ENCODE results near the gene RBMS1.

RBMS1 gene

DNA sequence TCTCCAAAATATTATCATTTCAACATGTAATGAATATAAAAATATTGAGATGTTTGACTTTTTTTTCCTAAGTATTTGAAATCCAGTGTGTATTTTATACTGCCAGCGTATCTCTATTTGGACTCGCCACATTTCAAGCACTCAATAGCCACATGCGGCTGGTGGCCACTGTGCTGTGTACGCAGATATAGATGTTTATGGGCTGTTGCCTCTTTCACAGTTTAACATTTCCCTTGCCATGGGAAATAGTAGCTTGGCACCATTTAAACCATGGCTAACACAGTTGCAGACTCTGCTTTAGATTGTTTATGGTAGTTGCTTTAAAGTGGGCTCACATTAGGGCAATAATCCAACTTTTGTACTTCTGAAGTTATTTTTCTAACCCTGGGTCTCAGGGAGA is 157.0 kb downstream of the RBMS1 start:
- H3K4me1 Mint-ChIP-seq = peaks cover 78% of the 10 kb centered on the region
- no peak for ATAC-seq
- no peaks in the 10 kb centered on the region for H3K9me3 Mint-ChIP-seq
- H3K4me3 Mint-ChIP-seq = no peak overlapping the region
- no peaks in the 10 kb centered on the region for H3K36me3 Mint-ChIP-seq (ENCODE audit: low read depth)
- H3K27ac Mint-ChIP-seq = no peak overlapping the region
- H3K27me3 Mint-ChIP-seq = no peaks in the 10 kb centered on the region
- DNase-seq = no peak

DNA sequence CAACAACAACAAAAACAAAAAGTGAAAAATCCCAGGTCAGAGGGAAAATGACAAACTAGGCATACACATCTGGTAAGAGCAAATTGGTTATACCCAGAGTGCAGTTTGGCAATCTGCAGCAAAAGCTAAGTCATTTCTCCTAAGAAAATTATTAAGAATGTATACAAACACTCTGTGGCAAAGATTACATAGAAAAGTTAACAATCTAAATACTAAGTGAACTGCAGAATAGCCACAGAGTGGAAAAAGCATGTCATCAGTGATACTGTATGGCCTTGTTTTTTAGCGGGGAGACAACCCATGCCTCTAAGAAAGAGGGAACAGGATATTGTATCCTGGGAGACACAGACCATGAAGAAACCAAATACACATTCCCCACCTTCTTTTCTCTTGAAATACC is 157.5 kb downstream of the RBMS1 start:
- H3K9me3 Mint-ChIP-seq = no peaks in the 10 kb centered on the region
- no peak overlapping the region for H3K4me3 Mint-ChIP-seq
- H3K27me3 Mint-ChIP-seq = no peaks in the 10 kb centered on the region
- peaks cover 1% of the 10 kb centered on the region for H3K36me3 Mint-ChIP-seq (ENCODE audit: low read depth)
- H3K27ac Mint-ChIP-seq = peak overlapping the region; percentile 33
- DNase-seq = no peak
- ATAC-seq = peak; percentile 41
- H3K4me1 Mint-ChIP-seq = peaks cover 80% of the 10 kb centered on the region

DNA sequence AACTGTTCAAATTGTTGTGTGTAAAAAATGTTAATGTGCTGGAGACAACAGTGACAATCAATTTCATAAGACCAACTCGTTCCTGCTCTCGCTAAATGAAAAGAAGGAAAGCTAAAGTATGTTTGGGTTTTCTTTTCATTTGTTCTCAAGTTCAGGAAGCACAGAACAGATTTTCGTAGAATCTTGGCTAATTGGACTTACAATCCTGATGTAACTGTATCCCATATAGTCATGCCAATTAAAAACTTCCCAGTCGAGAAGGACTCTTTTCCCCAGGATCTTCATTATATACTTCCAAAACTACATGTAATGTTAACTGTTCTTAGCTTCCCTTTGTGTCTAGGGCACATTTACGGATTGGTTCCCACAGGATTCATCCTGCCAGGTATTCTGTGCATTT is 158.2 kb downstream of the RBMS1 start:
- Mint-ChIP-seq H3K36me3 (ENCODE audit: low read depth) (peaks cover 2% of the 10 kb centered on the region), H3K27me3 (no peaks in the 10 kb centered on the region), H3K4me1 (peaks cover 81% of the 10 kb centered on the region), H3K4me3 (no peak overlapping the region), H3K9me3 (no peaks in the 10 kb centered on the region), H3K27ac (peak overlapping the region; percentile 33)
- no peak for DNase-seq
- ATAC-seq = no peak

DNA sequence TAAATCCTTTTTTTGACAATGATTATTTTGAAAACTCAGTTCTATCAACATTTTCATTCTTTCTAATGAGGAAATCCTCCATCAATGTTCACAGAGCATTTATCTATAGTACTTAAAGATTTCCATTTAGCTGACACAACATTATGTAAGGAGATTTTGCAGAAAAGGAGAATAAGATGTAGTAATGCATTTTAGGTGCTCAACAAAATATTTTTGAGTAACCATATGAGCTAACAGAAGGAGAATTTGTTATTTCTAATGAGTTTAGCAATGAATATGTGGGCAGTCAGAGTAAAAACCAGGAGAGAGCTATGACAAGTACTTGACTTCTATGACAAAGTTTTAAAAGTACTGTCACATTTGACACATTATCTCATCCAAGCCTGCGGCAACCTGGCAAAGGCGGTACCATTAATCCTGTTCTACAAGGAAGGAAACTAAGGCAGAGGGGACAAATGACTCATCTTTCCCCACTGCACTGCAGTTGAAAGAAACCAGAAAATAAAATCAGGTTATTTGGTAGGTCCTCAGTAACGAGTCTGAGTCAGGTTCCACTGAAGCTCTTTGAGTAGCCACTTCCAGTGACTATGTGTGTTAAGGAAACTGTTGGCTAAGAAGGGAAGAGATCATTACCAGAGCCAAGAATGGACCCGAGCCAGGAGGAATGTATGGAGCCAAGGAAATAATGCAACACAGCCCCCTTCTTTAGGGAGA is 159.4 kb downstream of the RBMS1 start:
- Mint-ChIP-seq H3K4me3 (no peak overlapping the region), H3K27ac (peak overlapping the region; percentile 61), H3K27me3 (no peaks in the 10 kb centered on the region), H3K4me1 (peaks cover 86% of the 10 kb centered on the region), H3K9me3 (no peaks in the 10 kb centered on the region), H3K36me3 (ENCODE audit: low read depth) (peaks cover 2% of the 10 kb centered on the region)
- peak; percentile 86 for ATAC-seq
- no peak for DNase-seq

DNA sequence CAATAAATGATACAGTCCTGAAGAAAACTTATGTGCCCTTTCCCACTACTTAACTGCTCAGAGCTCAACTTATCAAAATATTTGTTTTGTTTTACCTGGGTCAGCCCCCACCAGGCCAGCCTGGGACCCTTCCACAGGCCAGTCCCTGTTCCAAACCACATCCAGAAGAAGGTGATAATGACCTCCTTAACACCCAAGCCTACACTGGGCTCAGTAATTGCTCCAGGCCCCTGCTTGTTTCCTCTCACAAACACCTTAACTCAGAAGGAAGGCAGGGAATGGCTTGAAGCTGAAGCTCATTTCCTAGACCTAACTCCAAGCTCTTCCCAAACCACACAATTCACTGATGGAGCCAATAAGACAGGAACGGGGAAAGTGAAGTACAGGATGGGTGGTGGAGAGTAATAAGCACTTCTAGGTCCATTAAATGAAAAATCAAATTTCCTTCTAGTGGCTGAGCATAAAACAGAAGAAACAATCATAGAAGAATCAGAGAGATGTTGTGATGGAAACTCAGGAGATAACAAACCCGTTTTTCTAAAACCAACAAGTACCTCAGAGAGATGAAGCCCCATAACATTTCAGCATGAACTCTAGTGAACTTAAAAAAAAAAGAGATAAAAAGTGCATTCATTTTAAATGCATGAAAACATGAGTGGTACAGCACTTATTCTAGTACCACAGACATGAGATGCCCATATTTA is 160.1 kb downstream of the RBMS1 start:
- Mint-ChIP-seq H3K4me3 (no peak overlapping the region), H3K36me3 (ENCODE audit: low read depth) (peaks cover 2% of the 10 kb centered on the region), H3K9me3 (no peaks in the 10 kb centered on the region), H3K4me1 (peaks cover 86% of the 10 kb centered on the region), H3K27me3 (no peaks in the 10 kb centered on the region), H3K27ac (peak overlapping the region; percentile 61)
- no peak for DNase-seq
- ATAC-seq = no peak

DNA sequence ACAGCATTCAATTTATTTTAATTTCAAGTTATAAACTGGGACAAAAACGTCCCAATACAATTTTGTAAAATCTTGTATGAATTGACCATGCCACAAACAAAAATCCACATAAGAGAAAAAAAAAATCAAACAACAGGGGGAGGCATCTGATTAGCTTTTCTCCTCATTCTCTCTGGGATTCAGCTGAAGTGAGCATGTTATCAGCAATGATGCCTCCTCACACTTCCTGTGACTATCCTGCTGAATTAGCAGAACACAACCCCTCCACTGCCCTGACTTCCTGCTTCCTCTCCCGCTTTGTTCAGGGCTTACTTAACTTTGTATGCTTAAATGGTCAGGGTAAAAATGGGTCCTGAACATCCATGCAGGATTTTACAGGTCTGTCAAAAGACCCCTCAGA is 161.3 kb downstream of the RBMS1 start:
- Mint-ChIP-seq H3K4me3 (no peak overlapping the region), H3K4me1 (peaks cover 91% of the 10 kb centered on the region), H3K36me3 (ENCODE audit: low read depth) (peaks cover 2% of the 10 kb centered on the region), H3K27me3 (no peaks in the 10 kb centered on the region), H3K9me3 (no peaks in the 10 kb centered on the region), H3K27ac (peak overlapping the region; percentile 63)
- ATAC-seq = peak; percentile 32
- no peak for DNase-seq

DNA sequence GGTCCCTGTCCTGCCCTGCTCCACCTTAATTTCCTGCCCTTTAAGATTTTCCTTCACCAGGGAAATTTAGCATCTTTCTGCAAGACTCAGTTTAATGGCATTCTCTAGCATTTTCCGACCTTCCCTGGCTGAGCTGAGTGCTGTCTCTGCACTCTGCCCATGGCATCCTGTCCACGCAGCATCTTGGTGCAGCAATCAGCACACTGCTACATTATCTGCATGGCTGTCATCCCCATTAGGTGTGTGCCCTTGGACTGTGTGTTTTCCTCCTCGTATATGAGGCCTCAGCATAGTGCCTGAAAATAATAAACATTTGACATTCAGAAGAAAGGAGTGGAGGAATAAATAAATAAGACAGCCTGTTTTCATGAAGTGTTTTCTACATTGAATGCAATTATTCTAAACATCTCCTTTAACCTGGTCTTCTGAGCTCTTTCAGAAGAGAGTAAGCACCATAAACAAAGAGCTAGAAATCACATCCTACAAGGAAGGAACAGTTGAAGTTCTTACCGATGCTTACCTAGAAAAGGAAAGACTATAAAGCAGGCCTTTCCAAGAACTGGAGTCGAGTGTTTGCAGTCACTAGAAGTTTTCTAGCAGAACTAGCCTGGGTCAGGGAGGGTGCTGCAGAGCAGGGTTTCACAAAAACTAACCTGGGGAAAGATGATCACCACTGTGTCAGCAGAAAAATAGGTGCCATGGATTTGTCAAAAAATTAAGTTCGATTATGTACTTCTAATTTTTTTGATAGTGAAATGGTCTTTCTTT is 162.2 kb downstream of the RBMS1 start:
- DNase-seq = no peak

DNA sequence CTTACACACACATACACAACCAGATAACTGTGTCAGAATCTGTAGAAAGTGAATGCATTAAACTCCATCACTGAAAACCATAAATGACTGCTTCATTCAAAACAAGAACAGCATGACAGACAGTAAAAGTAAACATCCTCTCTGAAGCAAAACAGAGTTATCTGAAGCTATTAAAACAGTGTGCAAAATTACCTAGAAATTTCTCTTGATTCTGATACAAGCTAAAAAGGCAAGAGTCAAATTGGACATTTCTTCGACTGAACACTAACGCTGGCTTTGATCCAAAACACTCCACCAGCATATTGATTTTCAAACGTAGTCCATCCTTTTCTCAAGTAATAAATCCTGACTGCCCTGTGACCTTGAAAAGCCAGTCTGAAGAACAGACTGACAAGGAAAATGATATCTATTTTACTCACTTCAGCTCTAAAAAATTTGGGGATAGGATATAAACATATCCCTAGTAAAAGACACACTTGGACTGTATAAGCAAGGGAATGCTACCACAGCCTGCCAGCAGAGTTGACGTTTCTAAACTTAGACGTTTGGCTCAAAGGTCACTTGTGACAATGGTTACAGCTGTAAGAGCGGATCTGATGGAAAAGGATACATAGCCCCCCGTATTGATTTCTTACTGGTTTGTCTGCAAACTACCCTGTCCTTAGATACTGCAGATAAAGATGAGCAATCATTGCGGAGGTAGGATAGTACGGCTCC is 164.6 kb downstream of the RBMS1 start:
- DNase-seq = no peak
- Mint-ChIP-seq H3K27ac (peak overlapping the region; percentile 55), H3K9me3 (no peaks in the 10 kb centered on the region), H3K27me3 (no peaks in the 10 kb centered on the region), H3K4me3 (peak overlapping the region; percentile 56), H3K36me3 (ENCODE audit: low read depth) (peaks cover 2% of the 10 kb centered on the region), H3K4me1 (peaks cover 92% of the 10 kb centered on the region)
- ATAC-seq = no peak

More for the DNA sequence above, 162.2 kb downstream of the RBMS1 start:
- no peak for ATAC-seq
- H3K4me1 Mint-ChIP-seq = peaks cover 92% of the 10 kb centered on the region
- no peak overlapping the region for H3K27ac Mint-ChIP-seq
- H3K9me3 Mint-ChIP-seq = no peaks in the 10 kb centered on the region
- no peaks in the 10 kb centered on the region for H3K27me3 Mint-ChIP-seq
- H3K36me3 Mint-ChIP-seq (ENCODE audit: low read depth) = peaks cover 2% of the 10 kb centered on the region
- H3K4me3 Mint-ChIP-seq = no peak overlapping the region

DNA sequence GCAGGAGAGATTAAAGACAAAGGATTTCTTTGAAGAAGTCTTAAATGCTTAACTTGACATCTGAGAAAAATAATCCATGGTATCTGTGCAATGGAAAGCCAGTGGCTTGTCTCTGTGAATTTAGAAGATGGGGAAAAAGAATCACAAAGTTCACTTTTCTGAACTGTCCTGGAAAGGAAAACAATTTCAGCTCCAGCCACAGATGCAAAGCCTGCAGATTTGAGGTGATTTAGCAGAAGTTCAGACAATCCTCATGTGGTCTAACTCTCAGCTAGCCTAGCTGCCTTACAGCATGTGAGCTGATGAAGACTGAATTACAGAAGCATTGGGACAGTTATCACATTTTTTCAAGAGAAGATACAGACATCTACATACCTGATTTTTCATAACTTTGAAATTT is 166.8 kb downstream of the RBMS1 start:
- Mint-ChIP-seq H3K4me3 (no peak overlapping the region), H3K36me3 (ENCODE audit: low read depth) (peaks cover 2% of the 10 kb centered on the region), H3K9me3 (no peaks in the 10 kb centered on the region), H3K27ac (peak overlapping the region; percentile 33), H3K27me3 (no peaks in the 10 kb centered on the region), H3K4me1 (peaks cover 93% of the 10 kb centered on the region)
- DNase-seq (no peak), ATAC-seq (no peak)

DNA sequence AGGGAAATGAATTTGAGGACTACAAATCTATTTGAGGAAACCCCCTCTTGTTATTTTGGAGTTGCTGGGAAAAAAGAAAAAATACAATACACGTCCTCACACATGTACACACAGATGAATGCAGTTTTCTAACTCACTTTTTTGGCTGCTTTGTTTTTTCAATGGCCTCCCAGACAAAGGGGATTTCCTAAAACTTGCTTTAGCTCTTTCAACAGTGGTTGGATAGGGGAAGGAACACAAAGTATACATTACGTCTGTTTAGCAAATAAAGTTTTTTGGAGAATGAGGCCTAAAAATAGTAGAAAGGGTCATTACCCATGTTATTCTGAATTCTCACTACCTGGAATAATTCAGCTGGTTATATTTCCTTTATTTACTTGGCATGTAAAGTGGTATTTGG is 168.2 kb downstream of the RBMS1 start:
- ATAC-seq = no peak
- peaks cover 96% of the 10 kb centered on the region for H3K4me1 Mint-ChIP-seq
- DNase-seq = no peak
- H3K27ac Mint-ChIP-seq = peak overlapping the region; percentile 26
- peaks cover 2% of the 10 kb centered on the region for H3K36me3 Mint-ChIP-seq (ENCODE audit: low read depth)
- H3K9me3 Mint-ChIP-seq = no peaks in the 10 kb centered on the region
- no peak overlapping the region for H3K4me3 Mint-ChIP-seq
- no peaks in the 10 kb centered on the region for H3K27me3 Mint-ChIP-seq

DNA sequence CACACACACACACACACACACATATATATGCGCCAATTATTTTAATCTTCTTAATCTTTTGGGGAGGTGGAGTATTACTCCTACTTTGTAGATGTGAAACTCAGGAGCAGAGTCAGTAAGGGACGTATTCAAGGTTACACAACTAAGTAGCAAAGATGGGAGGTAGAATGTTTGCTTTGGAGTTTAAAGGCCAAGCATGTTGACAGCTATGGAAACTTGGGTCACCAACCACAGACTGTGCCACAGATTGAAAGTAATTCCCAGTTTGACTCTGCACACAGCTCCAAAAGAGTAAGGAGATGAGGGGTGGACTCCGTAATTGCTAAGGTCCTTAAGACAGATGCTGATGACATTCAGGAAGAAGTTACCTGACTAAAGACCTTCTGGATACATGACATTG is 168.7 kb downstream of the RBMS1 start:
- peaks cover 96% of the 10 kb centered on the region for H3K4me1 Mint-ChIP-seq
- ATAC-seq (peak; percentile 67), DNase-seq (no peak)
- no peaks in the 10 kb centered on the region for H3K9me3 Mint-ChIP-seq
- H3K27me3 Mint-ChIP-seq = no peaks in the 10 kb centered on the region
- peaks cover 2% of the 10 kb centered on the region for H3K36me3 Mint-ChIP-seq (ENCODE audit: low read depth)
- no peak overlapping the region for H3K4me3 Mint-ChIP-seq
- H3K27ac Mint-ChIP-seq = peak overlapping the region; percentile 26

DNA sequence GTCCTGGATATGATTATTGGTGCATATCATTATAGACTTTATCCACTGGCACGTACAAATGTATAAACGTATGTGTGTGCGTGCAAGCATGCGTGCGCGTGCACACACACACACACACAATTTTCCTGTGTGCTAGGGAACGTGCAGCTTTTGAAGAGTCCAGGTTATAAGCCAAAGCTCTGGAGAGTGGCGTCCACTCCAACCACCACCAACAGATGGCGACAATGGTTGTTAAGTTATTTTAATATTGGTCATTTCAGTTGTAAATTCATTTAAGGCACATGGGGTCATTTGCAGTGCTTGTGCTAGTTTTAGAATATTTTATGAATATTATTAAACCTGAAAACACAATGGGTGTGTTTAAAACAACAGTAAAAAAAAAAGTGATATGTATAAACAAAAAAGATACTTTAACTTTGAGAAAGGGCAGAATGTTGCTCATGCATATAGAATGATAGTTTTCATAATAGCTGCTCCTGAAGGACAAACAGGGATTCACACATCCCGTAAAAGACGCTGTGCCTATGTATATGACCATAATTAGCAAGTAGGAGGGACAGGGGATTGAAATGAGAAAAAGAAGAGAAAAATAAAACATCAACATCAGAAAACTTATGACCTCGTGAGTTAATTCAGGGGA is 169.3 kb downstream of the RBMS1 start:
- H3K36me3 Mint-ChIP-seq (ENCODE audit: low read depth) = peaks cover 2% of the 10 kb centered on the region
- peaks cover 92% of the 10 kb centered on the region for H3K4me1 Mint-ChIP-seq
- no peaks in the 10 kb centered on the region for H3K9me3 Mint-ChIP-seq
- no peak overlapping the region for H3K4me3 Mint-ChIP-seq
- H3K27ac Mint-ChIP-seq = no peak overlapping the region
- DNase-seq (peak; percentile 55), ATAC-seq (no peak)
- no peaks in the 10 kb centered on the region for H3K27me3 Mint-ChIP-seq

DNA sequence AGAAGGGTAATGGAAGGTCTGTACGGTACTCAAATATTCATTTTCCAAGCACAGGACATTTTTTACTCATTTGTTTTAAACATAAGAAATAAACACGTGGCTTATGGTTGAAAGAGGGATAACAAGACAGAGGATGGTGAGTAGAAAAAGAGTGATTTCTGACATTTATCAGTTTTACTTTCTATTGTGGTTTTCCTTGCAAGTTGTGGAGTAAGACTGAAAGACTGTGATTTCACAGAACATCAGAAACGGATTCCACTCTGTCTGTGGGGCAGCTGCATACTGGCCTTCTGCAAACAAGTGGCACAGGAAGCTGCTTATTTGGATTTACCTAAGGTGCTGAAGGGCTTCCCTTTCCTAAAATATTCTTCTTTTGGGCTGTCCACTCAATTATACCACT is 171.3 kb downstream of the RBMS1 start:
- ATAC-seq (peak; percentile 77), DNase-seq (no peak)
- Mint-ChIP-seq H3K36me3 (ENCODE audit: low read depth) (peaks cover 2% of the 10 kb centered on the region), H3K9me3 (no peaks in the 10 kb centered on the region), H3K4me1 (peaks cover 77% of the 10 kb centered on the region), H3K27me3 (no peaks in the 10 kb centered on the region), H3K4me3 (no peak overlapping the region), H3K27ac (peak overlapping the region; percentile 52)

DNA sequence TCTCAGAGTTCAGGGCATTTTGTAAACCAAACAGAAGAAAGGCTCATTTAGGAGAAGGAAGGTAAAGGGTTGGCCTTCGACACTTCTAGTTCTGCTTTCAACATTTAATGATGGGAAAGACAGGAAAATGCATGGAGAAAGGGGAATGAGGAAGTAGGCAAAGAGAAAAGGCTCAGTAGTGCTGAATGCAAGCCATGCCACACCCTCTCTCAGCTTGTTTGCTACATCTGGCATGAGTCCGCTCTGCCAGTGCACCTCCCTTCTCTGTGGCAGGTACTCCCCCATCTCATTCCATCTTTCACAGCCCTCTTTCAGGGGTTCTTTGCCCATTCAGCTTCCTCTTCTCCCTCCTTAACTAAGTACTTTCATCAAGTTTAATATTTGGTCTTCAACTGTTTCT is 172.6 kb downstream of the RBMS1 start:
- Mint-ChIP-seq H3K4me3 (no peak overlapping the region), H3K27me3 (no peaks in the 10 kb centered on the region), H3K9me3 (no peaks in the 10 kb centered on the region), H3K27ac (no peak overlapping the region), H3K4me1 (peaks cover 80% of the 10 kb centered on the region), H3K36me3 (ENCODE audit: low read depth) (peaks cover 2% of the 10 kb centered on the region)
- no peak for DNase-seq
- no peak for ATAC-seq
